ENCODE results near the gene HOXA3.

DNA sequence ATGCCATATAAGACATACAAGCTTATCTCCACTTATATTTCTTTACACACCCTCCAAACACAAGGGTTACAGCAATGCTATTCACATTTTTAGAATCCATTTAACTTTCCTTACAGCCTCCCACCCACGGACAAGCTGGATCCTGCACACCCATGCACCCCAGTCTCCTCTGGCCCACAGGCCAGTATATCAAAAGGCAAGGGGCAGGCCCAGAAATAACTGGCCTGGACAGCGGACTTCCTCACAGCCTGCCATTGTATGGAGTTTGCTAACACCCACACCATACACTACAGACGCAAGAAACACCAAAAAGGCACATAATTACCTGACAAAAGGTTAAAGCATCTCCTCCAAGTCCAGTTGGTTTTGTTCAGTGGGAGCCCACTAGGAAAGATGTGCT, 33.8 kb downstream of the HOXA3 start:
- TF ChIP-seq POLR2AphosphoS5 (IDR thresholded peaks at IDR 0.05; ENCODE audit: low read depth, low read length) (no peak), TCF7L2 (IDR thresholded peaks at IDR 0.05; ENCODE audit: borderline replicate concordance, extremely low read depth, insufficient read depth, insufficient read length) (no peak), RAD21 (IDR thresholded peaks at IDR 0.05; ENCODE audit: low read depth) (no peak), POLR2A (IDR thresholded peaks at IDR 0.05; ENCODE audit: borderline replicate concordance, extremely low read depth, insufficient read depth, insufficient read length) (no peak), EZH2 (IDR thresholded peaks at IDR 0.05) (no peak), CEBPB (IDR thresholded peaks at IDR 0.05; ENCODE audit: low read depth) (no peak), EGR1 (IDR thresholded peaks at IDR 0.05; ENCODE audit: low read depth) (no peak), EZH2phosphoT487 (IDR thresholded peaks at IDR 0.05; ENCODE audit: borderline replicate concordance) (no peak), ZNF274 (IDR thresholded peaks at IDR 0.05; ENCODE audit: low read depth, low read length) (no peak)
- TF ChIP-seq, protein P1, sequence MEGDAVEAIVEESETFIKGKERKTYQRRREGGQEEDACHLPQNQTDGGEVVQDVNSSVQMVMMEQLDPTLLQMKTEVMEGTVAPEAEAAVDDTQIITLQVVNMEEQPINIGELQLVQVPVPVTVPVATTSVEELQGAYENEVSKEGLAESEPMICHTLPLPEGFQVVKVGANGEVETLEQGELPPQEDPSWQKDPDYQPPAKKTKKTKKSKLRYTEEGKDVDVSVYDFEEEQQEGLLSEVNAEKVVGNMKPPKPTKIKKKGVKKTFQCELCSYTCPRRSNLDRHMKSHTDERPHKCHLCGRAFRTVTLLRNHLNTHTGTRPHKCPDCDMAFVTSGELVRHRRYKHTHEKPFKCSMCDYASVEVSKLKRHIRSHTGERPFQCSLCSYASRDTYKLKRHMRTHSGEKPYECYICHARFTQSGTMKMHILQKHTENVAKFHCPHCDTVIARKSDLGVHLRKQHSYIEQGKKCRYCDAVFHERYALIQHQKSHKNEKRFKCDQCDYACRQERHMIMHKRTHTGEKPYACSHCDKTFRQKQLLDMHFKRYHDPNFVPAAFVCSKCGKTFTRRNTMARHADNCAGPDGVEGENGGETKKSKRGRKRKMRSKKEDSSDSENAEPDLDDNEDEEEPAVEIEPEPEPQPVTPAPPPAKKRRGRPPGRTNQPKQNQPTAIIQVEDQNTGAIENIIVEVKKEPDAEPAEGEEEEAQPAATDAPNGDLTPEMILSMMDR (IDR thresholded peaks at IDR 0.05 in 2 of 3, conservative IDR thresholded peaks at IDR 0.05 in 1 of 3; ENCODE audit: borderline replicate concordance in 1 of 3, insufficient read depth in 1 of 3, low read depth in 2 of 3, low read length in 2 of 3), result no peak
- TF ChIP-seq, protein P2, sequence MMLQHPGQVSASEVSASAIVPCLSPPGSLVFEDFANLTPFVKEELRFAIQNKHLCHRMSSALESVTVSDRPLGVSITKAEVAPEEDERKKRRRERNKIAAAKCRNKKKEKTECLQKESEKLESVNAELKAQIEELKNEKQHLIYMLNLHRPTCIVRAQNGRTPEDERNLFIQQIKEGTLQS (IDR thresholded peaks at IDR 0.05), result no peak
- TF ChIP-seq, protein P3, sequence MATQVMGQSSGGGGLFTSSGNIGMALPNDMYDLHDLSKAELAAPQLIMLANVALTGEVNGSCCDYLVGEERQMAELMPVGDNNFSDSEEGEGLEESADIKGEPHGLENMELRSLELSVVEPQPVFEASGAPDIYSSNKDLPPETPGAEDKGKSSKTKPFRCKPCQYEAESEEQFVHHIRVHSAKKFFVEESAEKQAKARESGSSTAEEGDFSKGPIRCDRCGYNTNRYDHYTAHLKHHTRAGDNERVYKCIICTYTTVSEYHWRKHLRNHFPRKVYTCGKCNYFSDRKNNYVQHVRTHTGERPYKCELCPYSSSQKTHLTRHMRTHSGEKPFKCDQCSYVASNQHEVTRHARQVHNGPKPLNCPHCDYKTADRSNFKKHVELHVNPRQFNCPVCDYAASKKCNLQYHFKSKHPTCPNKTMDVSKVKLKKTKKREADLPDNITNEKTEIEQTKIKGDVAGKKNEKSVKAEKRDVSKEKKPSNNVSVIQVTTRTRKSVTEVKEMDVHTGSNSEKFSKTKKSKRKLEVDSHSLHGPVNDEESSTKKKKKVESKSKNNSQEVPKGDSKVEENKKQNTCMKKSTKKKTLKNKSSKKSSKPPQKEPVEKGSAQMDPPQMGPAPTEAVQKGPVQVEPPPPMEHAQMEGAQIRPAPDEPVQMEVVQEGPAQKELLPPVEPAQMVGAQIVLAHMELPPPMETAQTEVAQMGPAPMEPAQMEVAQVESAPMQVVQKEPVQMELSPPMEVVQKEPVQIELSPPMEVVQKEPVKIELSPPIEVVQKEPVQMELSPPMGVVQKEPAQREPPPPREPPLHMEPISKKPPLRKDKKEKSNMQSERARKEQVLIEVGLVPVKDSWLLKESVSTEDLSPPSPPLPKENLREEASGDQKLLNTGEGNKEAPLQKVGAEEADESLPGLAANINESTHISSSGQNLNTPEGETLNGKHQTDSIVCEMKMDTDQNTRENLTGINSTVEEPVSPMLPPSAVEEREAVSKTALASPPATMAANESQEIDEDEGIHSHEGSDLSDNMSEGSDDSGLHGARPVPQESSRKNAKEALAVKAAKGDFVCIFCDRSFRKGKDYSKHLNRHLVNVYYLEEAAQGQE (IDR thresholded peaks at IDR 0.05; ENCODE audit: low read depth), result no peak

Measured in HCT116 (cell line).